ENCODE measurements around the gene GAD1.

GAD1 gene

DNA sequence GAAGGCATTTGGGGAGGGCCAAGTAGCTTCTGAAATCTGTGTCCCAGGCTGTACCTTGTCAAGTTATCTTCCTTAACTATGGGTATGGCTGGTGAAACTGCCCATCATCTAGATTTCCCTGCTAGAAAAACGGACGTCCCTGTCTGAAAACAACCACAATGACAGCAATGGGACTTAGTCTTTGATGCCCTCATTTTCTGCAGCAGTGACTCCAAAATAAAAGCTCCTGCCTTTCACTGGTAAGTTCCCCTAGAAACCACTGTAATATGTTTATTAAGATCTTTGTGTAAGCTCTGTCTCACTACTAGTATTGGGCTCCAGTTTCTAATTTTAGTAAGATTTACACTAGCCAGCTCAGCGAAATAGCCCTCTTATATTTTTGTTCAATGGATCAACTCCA is 65.2 kb downstream of the GAD1 start:
- no peaks in the 10 kb centered on the region for H3K27me3 ChIP-seq (ENCODE audit: insufficient read depth, poor library complexity, severe bottlenecking)
- peaks cover 14% of the 10 kb centered on the region for H3K4me1 ChIP-seq (ENCODE audit: insufficient read depth, poor library complexity, severe bottlenecking)
- TF ChIP-seq, protein P1, sequence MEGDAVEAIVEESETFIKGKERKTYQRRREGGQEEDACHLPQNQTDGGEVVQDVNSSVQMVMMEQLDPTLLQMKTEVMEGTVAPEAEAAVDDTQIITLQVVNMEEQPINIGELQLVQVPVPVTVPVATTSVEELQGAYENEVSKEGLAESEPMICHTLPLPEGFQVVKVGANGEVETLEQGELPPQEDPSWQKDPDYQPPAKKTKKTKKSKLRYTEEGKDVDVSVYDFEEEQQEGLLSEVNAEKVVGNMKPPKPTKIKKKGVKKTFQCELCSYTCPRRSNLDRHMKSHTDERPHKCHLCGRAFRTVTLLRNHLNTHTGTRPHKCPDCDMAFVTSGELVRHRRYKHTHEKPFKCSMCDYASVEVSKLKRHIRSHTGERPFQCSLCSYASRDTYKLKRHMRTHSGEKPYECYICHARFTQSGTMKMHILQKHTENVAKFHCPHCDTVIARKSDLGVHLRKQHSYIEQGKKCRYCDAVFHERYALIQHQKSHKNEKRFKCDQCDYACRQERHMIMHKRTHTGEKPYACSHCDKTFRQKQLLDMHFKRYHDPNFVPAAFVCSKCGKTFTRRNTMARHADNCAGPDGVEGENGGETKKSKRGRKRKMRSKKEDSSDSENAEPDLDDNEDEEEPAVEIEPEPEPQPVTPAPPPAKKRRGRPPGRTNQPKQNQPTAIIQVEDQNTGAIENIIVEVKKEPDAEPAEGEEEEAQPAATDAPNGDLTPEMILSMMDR (IDR thresholded peaks at IDR 0.05; ENCODE audit: poor library complexity, severe bottlenecking): no peak
- H3K36me3 ChIP-seq (ENCODE audit: low read depth): no peaks in the 10 kb centered on the region
- DNase-seq (ENCODE audit: low spot score) (no peak), ATAC-seq (ENCODE audit: low read depth) (no peak)
- no peaks in the 10 kb centered on the region for H3K9me3 ChIP-seq (ENCODE audit: severe bottlenecking)
- no peak overlapping the region for H3K4me3 ChIP-seq (ENCODE audit: severe bottlenecking)
- H3K27ac ChIP-seq (ENCODE audit: poor library complexity, severe bottlenecking): no peak overlapping the region

DNA sequence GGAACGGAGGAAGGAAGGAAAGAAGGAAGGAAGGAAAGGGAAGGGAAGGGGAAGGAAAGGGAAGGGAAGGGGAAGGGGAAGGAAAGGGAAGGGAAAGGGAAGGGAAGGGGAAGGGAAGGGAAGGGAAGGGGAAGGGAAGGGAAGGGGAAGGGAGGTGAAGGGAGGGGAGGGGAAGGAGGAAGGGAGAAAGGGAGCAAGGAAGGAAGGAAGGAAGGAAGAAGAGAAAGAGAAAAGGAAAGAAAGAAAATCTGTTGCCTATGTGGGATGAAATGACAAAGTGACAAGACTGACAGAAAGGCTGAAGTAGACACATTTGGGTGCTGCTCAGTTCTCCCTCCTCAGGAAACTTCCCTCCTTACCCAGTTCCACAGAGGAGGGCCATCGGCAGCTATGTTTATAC is 66.1 kb downstream of the GAD1 start:
- no peaks in the 10 kb centered on the region for H3K27me3 ChIP-seq (ENCODE audit: insufficient read depth, poor library complexity, severe bottlenecking)
- no peak for DNase-seq (ENCODE audit: low spot score)
- no peak overlapping the region for H3K4me3 ChIP-seq (ENCODE audit: severe bottlenecking)
- H3K9me3 ChIP-seq (ENCODE audit: severe bottlenecking): no peaks in the 10 kb centered on the region
- no peaks in the 10 kb centered on the region for H3K36me3 ChIP-seq (ENCODE audit: low read depth)
- TF ChIP-seq, protein P1 (IDR thresholded peaks at IDR 0.05; ENCODE audit: poor library complexity, severe bottlenecking): no peak
- peaks cover 12% of the 10 kb centered on the region for H3K4me1 ChIP-seq (ENCODE audit: insufficient read depth, poor library complexity, severe bottlenecking)
- no peak for ATAC-seq (ENCODE audit: low read depth)
- H3K27ac ChIP-seq (ENCODE audit: poor library complexity, severe bottlenecking): no peak overlapping the region

DNA sequence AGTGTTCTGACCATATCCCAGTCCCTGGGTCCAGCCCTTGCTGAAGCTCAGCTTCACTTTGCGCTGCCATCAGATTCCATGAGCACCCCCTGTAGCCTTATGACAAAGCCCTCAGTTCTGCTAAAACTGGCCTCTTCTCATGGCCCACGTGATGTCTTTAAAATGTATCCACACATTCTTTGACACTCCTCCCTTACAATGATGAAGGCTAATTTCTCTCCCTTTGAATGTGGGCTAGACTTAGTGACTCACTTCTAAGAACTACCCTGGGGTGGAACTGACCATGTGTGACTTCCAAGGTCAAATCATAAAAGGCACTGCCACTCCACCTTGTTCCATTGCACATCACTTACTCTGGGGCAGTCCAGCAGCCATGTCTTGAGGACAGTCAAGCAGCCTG is 67.0 kb downstream of the GAD1 start:
- ATAC-seq (ENCODE audit: low read depth) (no peak), DNase-seq (ENCODE audit: low spot score) (no peak)
- TF ChIP-seq, protein P1 (IDR thresholded peaks at IDR 0.05; ENCODE audit: poor library complexity, severe bottlenecking): no peak
- no peaks in the 10 kb centered on the region for H3K27me3 ChIP-seq (ENCODE audit: insufficient read depth, poor library complexity, severe bottlenecking)
- H3K36me3 ChIP-seq (ENCODE audit: low read depth): no peaks in the 10 kb centered on the region
- no peaks in the 10 kb centered on the region for H3K9me3 ChIP-seq (ENCODE audit: severe bottlenecking)
- no peak overlapping the region for H3K27ac ChIP-seq (ENCODE audit: poor library complexity, severe bottlenecking)
- peaks cover 4% of the 10 kb centered on the region for H3K4me1 ChIP-seq (ENCODE audit: insufficient read depth, poor library complexity, severe bottlenecking)
- H3K4me3 ChIP-seq (ENCODE audit: severe bottlenecking): no peak overlapping the region

DNA sequence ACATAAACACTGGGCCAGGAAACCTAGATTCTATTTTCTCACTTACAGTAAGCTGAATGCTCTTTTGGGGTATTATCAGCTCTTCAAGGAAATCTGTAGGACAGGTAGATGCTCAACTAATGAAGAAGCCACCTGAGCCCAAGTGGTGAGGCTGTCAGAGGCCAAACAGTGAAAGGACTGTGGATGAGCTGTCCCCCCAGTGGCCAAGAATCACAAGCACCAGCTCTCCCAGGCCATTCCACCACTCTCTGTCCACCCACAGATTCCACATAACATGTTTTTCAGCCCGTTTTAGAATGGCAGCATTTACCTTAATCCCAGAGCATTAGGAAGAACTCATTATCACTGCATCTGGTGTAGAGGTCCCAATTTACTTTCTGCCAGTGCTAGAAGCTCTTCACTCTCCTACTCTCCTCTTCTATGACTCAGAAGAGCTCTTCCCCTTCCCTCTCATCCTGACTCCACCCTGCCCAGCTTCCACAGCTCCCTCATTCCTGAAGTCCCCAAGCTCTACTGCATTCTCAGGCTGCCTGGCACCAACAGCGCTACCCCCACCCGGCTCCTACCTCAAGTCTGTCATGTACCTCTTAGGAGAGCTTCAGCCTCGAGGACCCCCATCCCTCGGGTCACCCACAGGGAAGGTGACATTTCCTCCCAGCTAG is 68.6 kb downstream of the GAD1 start:
- H3K4me3 ChIP-seq (ENCODE audit: severe bottlenecking): no peak overlapping the region
- H3K27ac ChIP-seq (ENCODE audit: poor library complexity, severe bottlenecking): no peak overlapping the region
- H3K4me1 ChIP-seq (ENCODE audit: insufficient read depth, poor library complexity, severe bottlenecking): peaks cover 4% of the 10 kb centered on the region
- ATAC-seq (ENCODE audit: low read depth) (no peak; the same call in 2 of the 3 replicates), DNase-seq (ENCODE audit: low spot score) (no peak)
- no peaks in the 10 kb centered on the region for H3K9me3 ChIP-seq (ENCODE audit: severe bottlenecking)
- no peaks in the 10 kb centered on the region for H3K36me3 ChIP-seq (ENCODE audit: low read depth)
- TF ChIP-seq, protein P1 (IDR thresholded peaks at IDR 0.05; ENCODE audit: poor library complexity, severe bottlenecking): no peak
- no peaks in the 10 kb centered on the region for H3K27me3 ChIP-seq (ENCODE audit: insufficient read depth, poor library complexity, severe bottlenecking)

DNA sequence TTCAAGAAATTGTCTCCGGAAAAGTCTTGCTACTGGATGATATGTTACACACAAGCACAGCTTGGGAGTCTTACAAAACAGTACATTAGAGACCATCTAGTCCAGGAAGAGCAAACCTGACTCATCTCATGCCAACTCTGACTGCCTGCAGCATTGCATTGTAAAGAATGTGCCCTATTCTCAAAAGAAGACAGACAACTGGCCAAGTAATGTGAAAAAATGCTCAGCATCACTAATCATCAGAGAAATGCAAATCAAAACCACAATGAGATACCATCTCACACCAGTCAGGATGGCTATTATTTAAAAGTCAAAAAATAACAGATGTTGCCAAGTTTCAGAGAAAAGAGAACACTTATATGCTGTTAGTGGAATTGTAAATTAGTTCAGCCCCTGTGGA is 69.7 kb downstream of the GAD1 start:
- peaks cover 4% of the 10 kb centered on the region for H3K4me1 ChIP-seq (ENCODE audit: insufficient read depth, poor library complexity, severe bottlenecking)
- no peaks in the 10 kb centered on the region for H3K36me3 ChIP-seq (ENCODE audit: low read depth)
- DNase-seq (ENCODE audit: low spot score) (no peak), ATAC-seq (ENCODE audit: low read depth) (peak; percentile 97)
- TF ChIP-seq, protein P1 (IDR thresholded peaks at IDR 0.05; ENCODE audit: poor library complexity, severe bottlenecking): no peak
- H3K27ac ChIP-seq (ENCODE audit: poor library complexity, severe bottlenecking): peak overlapping the region; percentile 20
- H3K4me3 ChIP-seq (ENCODE audit: severe bottlenecking): no peak overlapping the region
- H3K9me3 ChIP-seq (ENCODE audit: severe bottlenecking): no peaks in the 10 kb centered on the region
- no peaks in the 10 kb centered on the region for H3K27me3 ChIP-seq (ENCODE audit: insufficient read depth, poor library complexity, severe bottlenecking)
